Measurements from ENCODE around the gene PLEKHA4.

DNA sequence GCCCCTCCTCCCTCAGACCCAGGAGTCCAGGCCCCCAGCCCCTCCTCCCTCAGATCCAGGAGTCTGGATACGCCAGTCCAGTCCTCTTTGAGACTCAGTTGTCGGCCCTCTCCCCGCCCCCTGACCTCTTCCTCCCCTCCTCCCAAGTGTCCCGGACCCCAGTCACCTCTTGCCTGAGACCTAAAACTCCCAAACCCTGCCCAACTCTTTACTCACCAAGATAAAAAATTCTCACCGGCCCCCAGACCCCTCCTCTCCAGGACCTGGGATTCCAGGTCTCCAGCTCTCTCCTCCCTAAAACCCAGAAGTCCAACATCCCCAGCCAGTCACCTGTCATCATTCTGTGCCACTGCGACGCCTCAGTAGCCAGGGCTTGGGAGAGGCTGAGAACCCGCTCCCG lies 30.7 kb downstream of the PLEKHA4 start:
- TF ChIP-seq, protein P1, sequence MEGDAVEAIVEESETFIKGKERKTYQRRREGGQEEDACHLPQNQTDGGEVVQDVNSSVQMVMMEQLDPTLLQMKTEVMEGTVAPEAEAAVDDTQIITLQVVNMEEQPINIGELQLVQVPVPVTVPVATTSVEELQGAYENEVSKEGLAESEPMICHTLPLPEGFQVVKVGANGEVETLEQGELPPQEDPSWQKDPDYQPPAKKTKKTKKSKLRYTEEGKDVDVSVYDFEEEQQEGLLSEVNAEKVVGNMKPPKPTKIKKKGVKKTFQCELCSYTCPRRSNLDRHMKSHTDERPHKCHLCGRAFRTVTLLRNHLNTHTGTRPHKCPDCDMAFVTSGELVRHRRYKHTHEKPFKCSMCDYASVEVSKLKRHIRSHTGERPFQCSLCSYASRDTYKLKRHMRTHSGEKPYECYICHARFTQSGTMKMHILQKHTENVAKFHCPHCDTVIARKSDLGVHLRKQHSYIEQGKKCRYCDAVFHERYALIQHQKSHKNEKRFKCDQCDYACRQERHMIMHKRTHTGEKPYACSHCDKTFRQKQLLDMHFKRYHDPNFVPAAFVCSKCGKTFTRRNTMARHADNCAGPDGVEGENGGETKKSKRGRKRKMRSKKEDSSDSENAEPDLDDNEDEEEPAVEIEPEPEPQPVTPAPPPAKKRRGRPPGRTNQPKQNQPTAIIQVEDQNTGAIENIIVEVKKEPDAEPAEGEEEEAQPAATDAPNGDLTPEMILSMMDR (IDR thresholded peaks at IDR 0.05): no peak
- TF ChIP-seq POLR2AphosphoS5 (IDR thresholded peaks at IDR 0.05) (no peak), POLR2A (IDR thresholded peaks at IDR 0.05; ENCODE audit: low read depth) (no peak)

Data from esophagus muscularis mucosa (tissue), 3 donors.